Measurements from ENCODE around the gene C1orf141. TPM values are rescaled to one million over a fixed set of nuclear protein-coding genes. Genes with fewer than 3 reads are reported as not detected.

Gene C1orf141
- total RNA-seq, 1 donor from 2014 or later: not detected

- H3K36me3 Mint-ChIP-seq (ENCODE audit: low read depth): no peaks in the 10 kb centered on the region
- H3K9me3 Mint-ChIP-seq (ENCODE audit: low read depth): peaks cover 1% of the 10 kb centered on the region
- peak; percentile 36 for TF ChIP-seq CTCF (IDR thresholded peaks at IDR 0.05)
- no peak overlapping the region for H3K27ac Mint-ChIP-seq (ENCODE audit: unreplicated experiment)
- no peaks in the 10 kb centered on the region for H3K27me3 Mint-ChIP-seq (ENCODE audit: low read depth)
- peaks cover 5% of the 10 kb centered on the region for H3K4me1 Mint-ChIP-seq (ENCODE audit: low read depth)
- no peak for DNase-seq (ENCODE audit: low spot score)
- H3K4me3 Mint-ChIP-seq (ENCODE audit: unreplicated experiment): no peak overlapping the region
These were observed 8.5 kb downstream of the C1orf141 start for GRCh38 chr1:67126111-67126746.

GRCh38 chr1:67124455-67124854, 10.3 kb downstream of the C1orf141 start:
- Mint-ChIP-seq H3K27me3 (ENCODE audit: low read depth) (no peaks in the 10 kb centered on the region), H3K4me1 (ENCODE audit: low read depth) (peaks cover 5% of the 10 kb centered on the region), H3K4me3 (ENCODE audit: unreplicated experiment) (no peak overlapping the region), H3K36me3 (ENCODE audit: low read depth) (no peaks in the 10 kb centered on the region), H3K9me3 (ENCODE audit: low read depth) (peaks cover 10% of the 10 kb centered on the region), H3K27ac (ENCODE audit: unreplicated experiment) (no peak overlapping the region)
- DNase-seq (ENCODE audit: low spot score): no peak
- TF ChIP-seq CTCF (IDR thresholded peaks at IDR 0.05): no peak

GRCh38 chr1:67120855-67121619, 13.7 kb downstream of the C1orf141 start:
- Mint-ChIP-seq H3K36me3 (ENCODE audit: low read depth) (no peaks in the 10 kb centered on the region), H3K9me3 (ENCODE audit: low read depth) (peaks cover 10% of the 10 kb centered on the region), H3K27me3 (ENCODE audit: low read depth) (no peaks in the 10 kb centered on the region), H3K27ac (ENCODE audit: unreplicated experiment) (no peak overlapping the region), H3K4me3 (ENCODE audit: unreplicated experiment) (no peak overlapping the region), H3K4me1 (ENCODE audit: low read depth) (peaks cover 2% of the 10 kb centered on the region)
- no peak for DNase-seq (ENCODE audit: low spot score)
- TF ChIP-seq CTCF (IDR thresholded peaks at IDR 0.05): no peak

- Mint-ChIP-seq H3K4me1 (ENCODE audit: low read depth) (no peaks in the 10 kb centered on the region), H3K9me3 (ENCODE audit: low read depth) (peaks cover 14% of the 10 kb centered on the region), H3K36me3 (ENCODE audit: low read depth) (peaks cover 3% of the 10 kb centered on the region), H3K27ac (ENCODE audit: unreplicated experiment) (no peak overlapping the region), H3K4me3 (ENCODE audit: unreplicated experiment) (no peak overlapping the region), H3K27me3 (ENCODE audit: low read depth) (no peaks in the 10 kb centered on the region)
- TF ChIP-seq CTCF (IDR thresholded peaks at IDR 0.05): no peak
- DNase-seq (ENCODE audit: low spot score): no peak
These were observed 16.1 kb downstream of the C1orf141 start for GRCh38 chr1:67118646-67119045.

- no peak overlapping the region for H3K4me3 Mint-ChIP-seq (ENCODE audit: unreplicated experiment)
- no peaks in the 10 kb centered on the region for H3K27me3 Mint-ChIP-seq (ENCODE audit: low read depth)
- H3K36me3 Mint-ChIP-seq (ENCODE audit: low read depth): peaks cover 3% of the 10 kb centered on the region
- H3K4me1 Mint-ChIP-seq (ENCODE audit: low read depth): no peaks in the 10 kb centered on the region
- no peak for TF ChIP-seq CTCF (IDR thresholded peaks at IDR 0.05)
- peaks cover 14% of the 10 kb centered on the region for H3K9me3 Mint-ChIP-seq (ENCODE audit: low read depth)
- no peak overlapping the region for H3K27ac Mint-ChIP-seq (ENCODE audit: unreplicated experiment)
- DNase-seq (ENCODE audit: low spot score): no peak
These were observed 16.6 kb downstream of the C1orf141 start for GRCh38 chr1:67118191-67118590.

All from chondrocyte (in vitro differentiated cells).